Body of pancreas (tissue), 4 donors: ENCODE results near the gene CCDC8.
"Not testable (repeated sequence)": the region's sequence is repeated elsewhere in the genome, so short reads cannot be mapped to it uniquely, and the experiment has no call there.

Experiments used
- CTCF ChIP-seq, 7 experiments: fragments of 450-650 bp in 4 of 7; fragments of 200-600 bp in 3 of 7; sonication (generic) in 3 of 7; IDR thresholded peaks; one replicate each; pipeline ENCODE4 v1.5.1; 2016 to 2019; ENCODE audit warnings: antibody characterized with exemption in 7 of 7
- POLR2A ChIP-seq, 3 donors: fragments of 450-650 bp; IDR thresholded peaks; one replicate each; pipeline ENCODE4 v1.6.1; 2016; ENCODE audit warnings: antibody characterized with exemption in 3 of 3, mild to moderate bottlenecking in 2 of 3

GRCh38 chr19:46415804-46416709, 2.7 kb upstream of the CCDC8 start:
- not testable (repeated sequence) for TF ChIP-seq CTCF, POLR2A (IDR thresholded peaks at IDR 0.05)
